Neuron (in vitro differentiated cells): ENCODE measurements around the gene ZC3H12D.

Source experiments
- H2AFZ ChIP-seq: one replicate; pipeline ENCODE4 v1.6.1; 2013; ENCODE audit warnings: low read depth, mild to moderate bottlenecking, inconsistent platforms, low read length, moderate library complexity
- H3K27me3 ChIP-seq: one replicate; pipeline ENCODE4 v1.6.1; 2013; ENCODE audit warnings: low read length; ENCODE audit not compliant: insufficient read depth
- H3K36me3 ChIP-seq: one replicate; pipeline ENCODE4 v1.6.1; 2013; ENCODE audit warnings: low read length; ENCODE audit not compliant: insufficient read depth
- H3K4me1 ChIP-seq: one replicate; pipeline ENCODE4 v1.6.1; 2013; ENCODE audit warnings: low read length; ENCODE audit not compliant: insufficient read depth
- H3K4me3 ChIP-seq: 2 replicates; pipeline ENCODE4 v1.5.1; 2013; ENCODE audit warnings: mild to moderate bottlenecking, low read length, moderate library complexity
- H3K9me3 ChIP-seq: one replicate; pipeline ENCODE4 v1.6.1; 2013; ENCODE audit warnings: low read length

Gene ZC3H12D

DNA sequence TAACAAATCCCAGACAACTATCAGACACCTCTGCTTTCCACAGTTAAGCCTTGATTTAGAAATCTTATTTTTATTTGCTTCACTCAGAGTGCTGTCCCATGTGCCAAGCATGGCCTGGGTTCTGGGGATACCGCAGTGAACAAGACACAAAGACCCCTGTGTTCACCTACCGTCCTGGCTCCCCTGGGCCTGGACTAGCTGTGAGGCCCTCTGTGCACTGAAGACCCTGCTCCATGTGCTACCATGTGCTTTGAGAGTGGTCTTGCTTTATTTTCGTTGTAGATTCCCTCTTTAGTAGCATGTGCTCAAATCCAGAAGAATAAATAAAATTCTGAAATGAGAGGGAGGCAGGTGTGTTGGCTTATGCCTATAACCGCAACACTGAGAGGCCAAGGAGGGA is 62.2 kb downstream of the ZC3H12D start:
- peaks cover 6% of the 10 kb centered on the region for H3K4me1 ChIP-seq
- H3K36me3 ChIP-seq: no peaks in the 10 kb centered on the region
- no peaks in the 10 kb centered on the region for H3K27me3 ChIP-seq
- H3K4me3 ChIP-seq: no peak overlapping the region
- H3K9me3 ChIP-seq: no peaks in the 10 kb centered on the region
- H2AFZ ChIP-seq: no peak overlapping the region

- H3K27me3 ChIP-seq: no peaks in the 10 kb centered on the region
- peaks cover 6% of the 10 kb centered on the region for H3K4me1 ChIP-seq
- H2AFZ ChIP-seq: no peak overlapping the region
- H3K36me3 ChIP-seq: no peaks in the 10 kb centered on the region
- no peak overlapping the region for H3K4me3 ChIP-seq
- H3K9me3 ChIP-seq: no peaks in the 10 kb centered on the region
These were observed 63.7 kb downstream of the ZC3H12D start for GRCh38 chr6:149421132-149421531.

DNA sequence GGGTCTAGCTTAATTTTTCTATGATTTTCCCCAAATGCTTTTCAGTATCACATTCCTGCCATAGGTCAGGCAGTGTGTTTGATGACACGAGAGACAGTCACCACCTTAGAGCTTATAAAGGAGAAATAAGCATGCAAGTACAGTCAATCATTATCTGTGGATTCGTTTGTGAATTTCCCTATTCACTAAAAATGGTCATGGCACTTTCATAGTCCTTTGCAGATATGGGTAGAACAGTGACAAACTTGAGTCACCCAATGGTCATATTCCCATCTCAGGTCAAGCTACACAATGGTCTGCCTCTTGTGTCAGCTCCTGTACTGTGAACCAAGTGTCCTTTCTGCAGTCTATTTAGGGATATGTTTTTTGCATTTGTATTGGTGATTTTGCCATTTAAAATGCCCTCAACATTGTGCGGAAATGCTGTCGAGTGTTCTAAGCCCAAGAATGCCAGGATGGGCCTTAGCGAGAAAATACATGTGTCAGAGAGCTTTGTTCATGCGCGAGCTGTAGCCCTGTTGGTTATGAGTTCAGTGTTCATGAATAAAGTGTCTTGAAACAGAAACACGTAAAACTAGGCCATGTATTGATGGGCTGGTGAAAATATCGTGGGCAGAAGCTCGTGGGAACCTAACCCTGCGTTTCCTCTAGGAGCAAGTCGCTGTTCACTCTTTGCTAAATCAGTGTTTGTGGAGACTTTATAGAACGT is 65.0 kb downstream of the ZC3H12D start:
- Histone ChIP-seq H3K27me3 (no peaks in the 10 kb centered on the region), H3K36me3 (no peaks in the 10 kb centered on the region), H3K4me1 (peaks cover 6% of the 10 kb centered on the region), H3K4me3 (no peak overlapping the region), H2AFZ (no peak overlapping the region), H3K9me3 (no peaks in the 10 kb centered on the region)

DNA sequence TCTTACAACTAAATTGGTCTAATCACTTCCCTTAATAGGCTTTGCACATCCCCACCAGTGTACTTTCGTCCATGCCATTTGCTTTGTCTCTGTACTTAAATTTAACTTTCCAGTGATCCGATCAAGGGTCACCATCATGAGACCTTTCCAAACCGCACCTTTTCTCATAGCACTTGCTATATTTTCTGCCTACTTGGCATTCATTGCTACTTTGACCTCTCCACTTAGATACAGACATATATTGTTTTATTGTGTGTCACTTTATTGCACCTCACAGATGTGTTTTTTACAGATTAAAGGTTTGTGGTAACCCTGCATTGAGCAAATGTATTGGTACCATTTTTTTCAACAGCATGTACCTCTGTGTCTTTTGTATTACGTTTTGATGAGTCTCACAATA is 70.0 kb downstream of the ZC3H12D start:
- Histone ChIP-seq H3K4me1 (no peaks in the 10 kb centered on the region), H3K27me3 (no peaks in the 10 kb centered on the region), H3K4me3 (no peak overlapping the region), H3K9me3 (no peaks in the 10 kb centered on the region), H2AFZ (no peak overlapping the region), H3K36me3 (peaks cover 22% of the 10 kb centered on the region)

DNA sequence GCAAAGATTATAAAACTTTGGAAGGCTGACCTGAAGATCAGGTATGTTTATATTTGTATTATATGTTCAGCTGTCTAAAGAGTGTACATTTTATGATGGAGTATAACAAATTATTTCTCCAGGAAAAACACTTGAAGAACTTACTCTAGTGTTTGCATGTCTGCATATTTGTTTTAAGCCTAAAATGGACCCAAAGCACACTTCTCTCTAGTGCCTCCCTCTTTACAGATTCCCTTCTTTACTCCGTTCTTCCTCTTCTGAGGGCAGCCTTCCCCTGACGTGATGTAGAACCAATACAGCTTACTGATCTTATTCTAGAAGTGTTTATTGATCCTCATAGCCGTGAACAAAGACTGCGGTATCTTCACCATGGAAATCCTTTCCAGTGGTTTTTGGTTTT is 70.8 kb downstream of the ZC3H12D start:
- peaks cover 29% of the 10 kb centered on the region for H3K36me3 ChIP-seq
- no peaks in the 10 kb centered on the region for H3K4me1 ChIP-seq
- no peak overlapping the region for H2AFZ ChIP-seq

DNA sequence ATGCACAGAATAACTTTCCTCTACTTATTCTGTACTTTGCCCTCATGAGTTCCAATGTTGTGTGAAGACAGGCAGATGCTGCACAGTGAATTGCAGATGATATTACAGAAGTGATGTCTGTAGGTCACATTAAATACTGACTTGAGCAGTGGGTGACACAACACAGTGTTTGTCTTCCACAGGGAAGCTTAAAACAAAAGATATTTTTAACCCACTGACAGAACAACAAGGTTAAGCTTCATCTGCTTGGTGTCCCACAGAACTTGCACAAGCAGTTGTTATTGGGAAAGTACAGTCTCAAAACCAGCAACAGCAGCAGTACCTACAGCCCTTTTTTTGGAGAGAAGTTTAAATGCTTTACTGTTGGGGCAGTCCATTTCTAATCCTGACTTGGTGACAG is 74.3 kb downstream of the ZC3H12D start:
- H3K4me3 ChIP-seq: no peak overlapping the region
- peaks cover 42% of the 10 kb centered on the region for H3K36me3 ChIP-seq
- no peaks in the 10 kb centered on the region for H3K27me3 ChIP-seq
- H3K4me1 ChIP-seq: no peaks in the 10 kb centered on the region
- H2AFZ ChIP-seq: no peak overlapping the region
- H3K9me3 ChIP-seq: no peaks in the 10 kb centered on the region

More for the DNA sequence above, 70.8 kb downstream of the ZC3H12D start:
- no peak overlapping the region for H3K4me3 ChIP-seq
- H3K9me3 ChIP-seq: no peaks in the 10 kb centered on the region
- no peaks in the 10 kb centered on the region for H3K27me3 ChIP-seq

- H3K36me3 ChIP-seq: peaks cover 49% of the 10 kb centered on the region
- H3K4me3 ChIP-seq: no peak overlapping the region
- no peak overlapping the region for H2AFZ ChIP-seq
- no peaks in the 10 kb centered on the region for H3K27me3 ChIP-seq
- H3K4me1 ChIP-seq: no peaks in the 10 kb centered on the region
- H3K9me3 ChIP-seq: no peaks in the 10 kb centered on the region
These were observed 75.2 kb downstream of the ZC3H12D start for GRCh38 chr6:149409617-149410016.

- no peak overlapping the region for H3K4me3 ChIP-seq
- H3K27me3 ChIP-seq: no peaks in the 10 kb centered on the region
- no peak overlapping the region for H2AFZ ChIP-seq
- no peaks in the 10 kb centered on the region for H3K4me1 ChIP-seq
- no peaks in the 10 kb centered on the region for H3K9me3 ChIP-seq
- peaks cover 59% of the 10 kb centered on the region for H3K36me3 ChIP-seq
These were observed 78.7 kb downstream of the ZC3H12D start for GRCh38 chr6:149405823-149406765.

DNA sequence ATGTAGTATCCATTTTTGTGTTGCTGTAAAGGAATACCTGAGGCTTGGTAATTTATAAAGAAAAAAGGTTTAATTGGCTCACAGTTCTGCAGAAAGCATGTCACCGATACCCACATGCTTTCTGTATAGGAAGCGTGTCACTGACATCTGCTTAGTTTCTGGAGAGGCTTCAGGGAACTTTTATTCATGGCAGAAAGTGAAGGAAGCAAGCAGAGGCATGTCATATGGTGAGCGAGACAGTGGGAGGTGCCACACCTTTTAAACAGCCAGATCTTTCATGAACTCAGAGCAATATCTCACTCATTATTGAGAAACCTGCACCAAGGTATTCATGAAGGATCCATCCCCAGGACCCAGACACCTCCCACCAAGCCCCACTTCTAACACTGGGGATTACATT is 81.3 kb downstream of the ZC3H12D start:
- H3K4me1 ChIP-seq: no peaks in the 10 kb centered on the region
- no peak overlapping the region for H2AFZ ChIP-seq
- no peak overlapping the region for H3K4me3 ChIP-seq
- peaks cover 3% of the 10 kb centered on the region for H3K9me3 ChIP-seq
- H3K27me3 ChIP-seq: no peaks in the 10 kb centered on the region
- peaks cover 54% of the 10 kb centered on the region for H3K36me3 ChIP-seq

- H3K4me1 ChIP-seq: no peaks in the 10 kb centered on the region
- no peak within 1 kb of the TSS for H2AFZ ChIP-seq
- H3K36me3 ChIP-seq: peaks cover 52% of the 10 kb centered on the region
- H3K4me3 ChIP-seq: no peak within 1 kb of the TSS
- H3K9me3 ChIP-seq: peaks cover 6% of the 10 kb centered on the region
- no peaks in the 10 kb centered on the region for H3K27me3 ChIP-seq
These were observed 84.8 kb downstream of the ZC3H12D start, which contains the start of gene SUMO4 for GRCh38 chr6:149400050-149400449. Gene SUMO4 (plus strand): TSS chr6:149400262. CDS start chr6:149400392, 130 bp downstream.

- peaks cover 45% of the 10 kb centered on the region for H3K36me3 ChIP-seq
- no peaks in the 10 kb centered on the region for H3K4me1 ChIP-seq
- no peak overlapping the region for H2AFZ ChIP-seq
- peaks cover 6% of the 10 kb centered on the region for H3K9me3 ChIP-seq
- no peak overlapping the region for H3K4me3 ChIP-seq
- H3K27me3 ChIP-seq: no peaks in the 10 kb centered on the region
These were observed 87.4 kb downstream of the ZC3H12D start for GRCh38 chr6:149397384-149397783.
